Hematopoietic multipotent progenitor cell treated with erythropoietin and hydrocortisone succinate and interleukin-3 and kit ligand, for 17 days (in vitro differentiated cells): Measurements from ENCODE around the gene NCCRP1.

ENCODE experiments used
- DNase-seq: peaks from one replicate; pipeline ENCODE4 v3.0.0-alpha.2; 2015; ENCODE audit warnings: low spot score

The NCCRP1 gene

DNA sequence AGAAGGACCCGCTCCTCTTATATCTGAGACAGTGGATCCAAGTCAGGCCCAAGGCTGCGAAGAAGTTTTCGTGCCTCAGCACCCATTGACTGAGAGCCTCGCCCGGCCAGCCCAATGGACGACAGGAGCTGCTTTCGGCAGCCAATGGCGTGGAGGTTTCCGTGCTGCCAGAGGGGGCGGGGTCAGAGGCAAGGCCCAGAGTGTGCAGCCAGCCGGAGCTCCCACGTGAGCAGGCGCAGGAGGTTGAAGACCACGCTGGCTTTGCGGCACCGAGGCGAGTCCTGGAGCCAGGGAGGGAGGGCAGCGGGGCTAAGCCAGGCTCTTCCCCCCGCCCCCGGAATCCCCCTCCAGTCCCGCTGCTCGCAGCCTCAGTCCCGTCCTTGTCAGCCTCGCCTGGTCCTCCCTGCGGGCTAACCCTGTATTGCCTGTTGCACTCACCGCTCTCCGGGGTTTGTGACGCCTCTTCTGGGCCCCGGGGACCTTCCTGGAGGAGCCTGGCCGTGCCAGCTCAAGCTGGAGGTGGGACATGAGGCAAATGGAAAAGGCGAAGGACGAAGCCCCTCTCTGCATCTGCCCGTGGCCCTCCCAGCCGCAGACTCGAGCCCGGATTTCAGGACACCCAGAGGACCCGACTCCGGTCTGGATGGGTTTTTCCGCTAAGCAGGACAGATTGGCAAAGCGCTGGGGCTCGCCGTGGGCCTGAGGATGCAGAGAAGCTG is 50.3 kb downstream of the NCCRP1 start:
- DNase-seq: no peak

- DNase-seq: no peak
Observed at GRCh38 chr19:39247701-39248664, 51.2 kb downstream of the NCCRP1 start.

DNA sequence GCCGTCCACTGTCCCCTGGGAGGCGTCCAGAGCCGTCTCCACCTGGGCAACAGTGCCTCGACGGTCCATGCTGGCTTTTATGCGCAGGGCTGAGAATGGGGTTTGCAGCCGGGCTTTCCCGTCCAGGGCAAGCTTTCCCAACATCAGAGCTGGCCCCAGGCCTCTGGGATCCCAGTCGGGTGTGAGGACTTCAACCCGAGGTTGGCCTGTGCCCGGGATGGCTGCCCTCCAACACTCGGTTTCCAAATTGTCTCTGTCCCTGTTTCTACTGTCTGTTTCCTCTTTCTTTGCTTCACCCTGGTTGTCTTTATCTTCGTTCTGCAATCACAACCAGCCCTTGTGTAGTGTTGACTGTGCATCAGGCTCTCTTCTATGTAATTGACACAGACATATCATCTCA is 52.0 kb downstream of the NCCRP1 start, which contains the start of gene IFNL4:
Gene IFNL4 (minus strand): TSS at position 51 of the 400 bp plus-strand sequence.
- no peak for DNase-seq

DNA sequence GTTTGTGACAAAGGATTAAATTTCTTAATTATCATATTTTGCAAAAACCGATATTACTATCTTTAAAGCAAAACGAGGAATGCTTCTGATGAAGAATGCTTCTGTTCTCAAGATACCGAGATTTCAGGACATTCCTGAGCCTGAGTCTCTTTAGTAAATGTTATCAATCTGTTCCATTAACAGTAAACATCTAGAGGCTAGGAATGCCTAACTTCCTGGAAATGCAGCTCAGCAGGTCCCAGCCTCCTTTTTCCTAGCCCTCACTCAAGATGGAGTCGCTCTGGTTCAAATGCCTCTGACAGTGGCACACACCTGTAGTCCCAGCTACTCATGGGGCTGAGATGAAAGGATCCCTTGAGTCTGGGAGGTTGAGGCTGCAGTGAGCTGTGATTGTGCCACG is 54.3 kb downstream of the NCCRP1 start:
- no peak for DNase-seq
